ENCODE results near the gene TNIK. TPM values are rescaled to one million over a fixed set of nuclear protein-coding genes. Genes with fewer than 3 reads are reported as not detected.

The TNIK gene
- total RNA-seq, 1 donor from 2014 or later = 35.3 TPM

DNA sequence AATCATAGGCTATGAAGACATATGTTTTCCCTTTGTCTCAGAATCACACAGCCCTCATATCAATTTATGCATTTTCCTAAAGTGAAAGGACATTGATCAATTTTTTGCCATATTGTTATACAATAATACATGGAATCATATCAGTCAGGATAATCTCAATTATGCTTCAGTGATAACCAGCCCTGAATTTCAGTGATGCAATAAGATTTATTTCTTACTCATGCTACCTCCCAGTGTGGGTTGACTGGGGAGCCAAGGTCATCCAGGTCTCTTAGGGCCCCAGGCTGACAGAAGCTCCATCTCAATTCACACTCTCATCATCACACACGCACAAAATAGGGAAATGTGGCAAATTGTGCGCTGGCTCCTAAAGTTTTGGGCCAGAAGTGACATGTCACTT lies 44.2 kb upstream of the TNIK start:
- Histone ChIP-seq H3K27ac (no peak overlapping the region), H3K4me1 (no peaks in the 10 kb centered on the region), H3K36me3 (no peaks in the 10 kb centered on the region), H3K27me3 (no peaks in the 10 kb centered on the region), H3K9me3 (no peaks in the 10 kb centered on the region), H3K4me3 (no peak overlapping the region)
- no peak for DNase-seq
- intact Hi-C loops (cut with DNase I) = no loop called here
- ATAC-seq = no peak
- TF ChIP-seq, protein P1, sequence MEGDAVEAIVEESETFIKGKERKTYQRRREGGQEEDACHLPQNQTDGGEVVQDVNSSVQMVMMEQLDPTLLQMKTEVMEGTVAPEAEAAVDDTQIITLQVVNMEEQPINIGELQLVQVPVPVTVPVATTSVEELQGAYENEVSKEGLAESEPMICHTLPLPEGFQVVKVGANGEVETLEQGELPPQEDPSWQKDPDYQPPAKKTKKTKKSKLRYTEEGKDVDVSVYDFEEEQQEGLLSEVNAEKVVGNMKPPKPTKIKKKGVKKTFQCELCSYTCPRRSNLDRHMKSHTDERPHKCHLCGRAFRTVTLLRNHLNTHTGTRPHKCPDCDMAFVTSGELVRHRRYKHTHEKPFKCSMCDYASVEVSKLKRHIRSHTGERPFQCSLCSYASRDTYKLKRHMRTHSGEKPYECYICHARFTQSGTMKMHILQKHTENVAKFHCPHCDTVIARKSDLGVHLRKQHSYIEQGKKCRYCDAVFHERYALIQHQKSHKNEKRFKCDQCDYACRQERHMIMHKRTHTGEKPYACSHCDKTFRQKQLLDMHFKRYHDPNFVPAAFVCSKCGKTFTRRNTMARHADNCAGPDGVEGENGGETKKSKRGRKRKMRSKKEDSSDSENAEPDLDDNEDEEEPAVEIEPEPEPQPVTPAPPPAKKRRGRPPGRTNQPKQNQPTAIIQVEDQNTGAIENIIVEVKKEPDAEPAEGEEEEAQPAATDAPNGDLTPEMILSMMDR (IDR thresholded peaks at IDR 0.05) = no peak

DNA sequence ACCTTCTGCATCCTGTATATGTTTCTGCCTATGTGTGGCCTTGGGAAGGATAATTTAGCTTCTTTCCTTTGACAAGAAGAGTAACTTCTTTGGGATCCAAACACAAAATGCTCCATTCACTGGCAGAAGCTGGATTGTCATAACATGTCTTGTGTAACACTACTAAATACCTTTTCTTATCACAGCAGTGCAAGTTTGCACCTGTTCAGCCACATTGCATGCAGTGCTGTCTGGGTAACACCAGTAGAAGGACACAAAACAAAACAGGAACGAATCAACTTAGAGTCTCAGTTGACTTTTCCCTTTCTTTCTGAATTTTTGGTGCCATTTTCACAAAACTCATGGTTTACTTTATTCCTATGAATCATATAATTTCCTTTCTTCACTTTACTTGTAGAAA lies 43.6 kb upstream of the TNIK start:
- H3K9me3 ChIP-seq = no peaks in the 10 kb centered on the region
- no peaks in the 10 kb centered on the region for H3K36me3 ChIP-seq
- no peak for ATAC-seq
- no peak overlapping the region for H3K27ac ChIP-seq
- H3K4me3 ChIP-seq = no peak overlapping the region
- no peaks in the 10 kb centered on the region for H3K4me1 ChIP-seq
- intact Hi-C loops (cut with DNase I) = no loop called here
- no peak for DNase-seq
- TF ChIP-seq, protein P1 (IDR thresholded peaks at IDR 0.05) = no peak
- H3K27me3 ChIP-seq = no peaks in the 10 kb centered on the region

DNA sequence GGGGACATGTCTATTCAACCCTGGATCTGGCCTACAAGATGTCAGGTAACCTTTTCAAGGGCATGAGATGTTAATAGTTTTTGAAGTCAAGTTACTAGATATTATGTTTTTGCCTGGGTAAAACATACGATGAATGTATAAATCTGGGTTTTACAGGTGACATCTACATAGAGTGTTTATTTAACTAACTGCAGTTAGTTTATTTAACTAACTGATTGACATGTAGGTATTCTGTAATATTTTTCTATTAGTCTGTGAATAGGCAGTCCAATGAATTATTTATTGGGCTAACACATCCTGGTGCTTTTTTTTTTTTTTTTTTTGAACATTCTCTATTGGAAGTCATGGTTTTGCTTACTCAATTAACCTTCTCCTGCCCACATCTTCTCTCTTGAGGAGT lies 38.7 kb upstream of the TNIK start:
- intact Hi-C loops (cut with DNase I) = no loop called here
- H3K4me1 ChIP-seq = no peaks in the 10 kb centered on the region
- no peak overlapping the region for H3K4me3 ChIP-seq
- H3K27me3 ChIP-seq = no peaks in the 10 kb centered on the region
- TF ChIP-seq, protein P1 (IDR thresholded peaks at IDR 0.05) = no peak
- ATAC-seq = no peak
- no peaks in the 10 kb centered on the region for H3K36me3 ChIP-seq
- H3K9me3 ChIP-seq = no peaks in the 10 kb centered on the region
- DNase-seq = no peak
- H3K27ac ChIP-seq = no peak overlapping the region

DNA sequence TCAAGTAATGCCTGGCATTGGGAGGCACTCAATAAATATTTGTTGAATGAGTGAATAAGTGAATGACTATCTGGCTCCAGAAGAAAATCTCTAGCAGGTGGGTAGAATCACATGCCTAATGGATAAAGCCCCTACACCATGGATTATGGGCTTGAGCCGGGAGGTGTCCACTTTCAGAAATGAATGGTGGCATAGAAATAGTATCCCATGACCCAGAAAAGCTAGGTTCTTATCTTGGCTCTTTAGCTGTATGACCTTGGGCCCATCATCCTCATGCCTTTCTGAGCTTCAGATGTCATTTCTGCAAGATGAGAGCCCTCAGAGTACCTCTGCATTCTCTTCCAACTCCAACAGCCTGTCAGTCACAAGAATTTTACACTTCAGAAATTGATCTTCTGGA lies 37.3 kb upstream of the TNIK start:
- no peak overlapping the region for H3K27ac ChIP-seq
- ATAC-seq = no peak
- H3K4me3 ChIP-seq = no peak overlapping the region
- H3K36me3 ChIP-seq = no peaks in the 10 kb centered on the region
- TF ChIP-seq, protein P1 (IDR thresholded peaks at IDR 0.05) = no peak
- intact Hi-C loops (cut with DNase I) = no loop called here
- no peaks in the 10 kb centered on the region for H3K9me3 ChIP-seq
- no peaks in the 10 kb centered on the region for H3K27me3 ChIP-seq
- H3K4me1 ChIP-seq = no peaks in the 10 kb centered on the region
- no peak for DNase-seq

DNA sequence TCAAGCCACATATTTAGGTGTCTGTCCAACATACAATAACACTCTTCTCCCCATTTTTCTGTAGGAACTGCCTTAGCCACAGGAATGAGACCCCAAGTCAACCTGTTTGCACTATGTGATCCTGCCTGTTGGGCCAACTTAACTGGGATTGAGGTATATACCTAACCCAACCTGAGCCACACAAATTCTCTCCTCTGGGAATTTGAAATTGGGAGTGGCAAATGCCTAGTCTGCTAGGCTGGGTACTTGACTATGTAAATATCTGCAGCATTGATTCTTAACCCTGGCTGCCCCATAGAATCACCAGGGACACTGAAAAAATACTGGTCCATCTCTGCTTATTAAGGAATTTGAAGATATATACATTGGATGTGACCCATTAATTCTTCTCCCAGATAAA lies 35.2 kb upstream of the TNIK start:
- no peaks in the 10 kb centered on the region for H3K9me3 ChIP-seq
- no peak overlapping the region for H3K4me3 ChIP-seq
- intact Hi-C loops (cut with DNase I) = no loop called here
- H3K36me3 ChIP-seq = no peaks in the 10 kb centered on the region
- no peaks in the 10 kb centered on the region for H3K4me1 ChIP-seq
- no peak for ATAC-seq
- no peak for DNase-seq
- no peak overlapping the region for H3K27ac ChIP-seq
- TF ChIP-seq, protein P1 (IDR thresholded peaks at IDR 0.05) = no peak
- H3K27me3 ChIP-seq = no peaks in the 10 kb centered on the region

DNA sequence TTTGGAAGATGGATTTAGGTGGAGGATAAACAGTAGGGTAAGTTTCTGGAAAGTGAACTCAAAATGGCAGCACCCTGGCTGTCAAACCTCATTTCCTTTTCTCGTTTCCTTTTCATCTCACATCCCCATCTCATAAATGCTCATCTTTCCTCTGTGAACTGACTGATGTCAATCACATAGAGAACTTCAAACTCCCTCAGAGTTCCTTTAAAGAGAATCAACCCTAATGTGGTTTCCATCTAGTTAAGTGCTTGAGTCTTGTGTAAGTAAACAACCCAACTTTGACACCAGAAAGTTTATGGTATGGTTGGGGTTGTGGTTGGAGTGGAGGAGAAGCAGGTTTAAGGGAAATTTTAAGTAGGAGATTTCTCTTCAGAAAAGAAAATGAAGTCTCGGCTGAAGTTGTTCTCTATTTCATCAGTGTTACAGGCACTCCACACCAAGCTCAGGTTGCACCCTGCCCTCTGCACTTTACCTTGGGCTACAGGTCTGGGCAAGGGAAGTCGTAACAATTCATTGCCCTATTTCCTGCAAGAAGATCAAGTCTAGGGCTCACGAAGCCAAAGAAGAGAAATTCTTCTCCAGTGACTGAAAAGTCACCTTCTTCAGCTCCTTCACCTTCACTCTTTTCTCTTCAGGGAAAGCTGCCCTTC lies 34.4 kb upstream of the TNIK start:
- intact Hi-C loops (cut with DNase I) = no loop called here

More for the DNA sequence above, 34.4 kb upstream of the TNIK start:
- ATAC-seq (no peak), DNase-seq (no peak)
- TF ChIP-seq, protein P1 (IDR thresholded peaks at IDR 0.05) = no peak
- Histone ChIP-seq H3K4me1 (no peaks in the 10 kb centered on the region), H3K9me3 (no peaks in the 10 kb centered on the region), H3K27me3 (no peaks in the 10 kb centered on the region), H3K36me3 (no peaks in the 10 kb centered on the region), H3K27ac (no peak overlapping the region), H3K4me3 (no peak overlapping the region)

All from upper lobe of right lung (tissue), 1 donor.